H1 (cell line): Measurements from ENCODE around the gene MDFIC.

Experiments
- CTCF ChIP-seq, 3 experiments: IDR thresholded peaks; 1 replicate in 2 of 3; 2 replicates in 1 of 3; pipeline versions ENCODE4 v1.5.1 to v1.6.1; 2011; ENCODE audit warnings: low read length in 3 of 3, mild to moderate bottlenecking in 3 of 3, inconsistent platforms in 2 of 3, low read depth in 1 of 3, moderate library complexity in 1 of 3; ENCODE audit not compliant: insufficient read depth in 1 of 3; ENCODE audit errors: control extremely low read depth in 1 of 3
- JUND ChIP-seq: IDR thresholded peaks from 2 replicates; pipeline ENCODE4 v1.6.1; 2011; ENCODE audit warnings: mild to moderate bottlenecking, improper control_type of control experiment, low read length
- POLR2AphosphoS5 ChIP-seq: IDR thresholded peaks from 2 replicates; pipeline ENCODE4 v1.6.1; 2011; ENCODE audit warnings: low read depth, low read length
- YY1 ChIP-seq: IDR thresholded peaks from 2 replicates; pipeline ENCODE4 v1.6.1; 2011; ENCODE audit warnings: low read depth, mild to moderate bottlenecking, low read length

- TF ChIP-seq YY1 (no peak), JUND (no peak), POLR2AphosphoS5 (no peak), CTCF (IDR thresholded peaks at IDR 0.05; ENCODE audit: control extremely low read depth in 1 of 3, insufficient read depth in 1 of 3, low read depth in 1 of 3, low read length in 3 of 3) (no peak)
These were observed 18.3 kb downstream of the MDFIC start for GRCh38 chr7:114940220-114940619.
